Activated CD4-positive, alpha-beta memory T cell treated with anti-CD3 and anti-CD28 coated beads for 36 hours (primary cell): Measurements from ENCODE around the gene MSRB2. TPM values are rescaled to one million over a fixed set of nuclear protein-coding genes. Genes with fewer than 3 reads are reported as not detected.

ENCODE experiments used
- CTCF ChIA-PET: fragments of 350-600 bp; sonication (Branson Sonifier 250); formaldehyde crosslinking; loops from one replicate; lab custom pipeline; 2021; ENCODE audit warnings: antibody characterized with exemption, inconsistent platforms; lab: Charles Lee
- POLR2A ChIA-PET: fragments of 350-600 bp; sonication (Branson Sonifier 250); formaldehyde crosslinking; loops from one replicate; lab custom pipeline; 2021; ENCODE audit warnings: antibody characterized with exemption; lab: Charles Lee
- DNase-seq: peaks from one replicate; pipeline ENCODE4 v3.0.0-alpha.2; 2020
- H3K27ac Mint-ChIP-seq: one replicate; pipeline ENCODE4 v1.8.0; 2021; ENCODE audit warnings: mixed read lengths
- H3K27me3 Mint-ChIP-seq: one replicate; pipeline ENCODE4 v1.8.0; 2021; ENCODE audit warnings: mixed read lengths
- H3K36me3 Mint-ChIP-seq: one replicate; pipeline ENCODE4 v1.8.0; 2021; ENCODE audit warnings: mixed read lengths
- H3K4me1 Mint-ChIP-seq: one replicate; pipeline ENCODE4 v1.8.0; 2021; ENCODE audit warnings: low read depth, mixed read lengths
- H3K4me3 Mint-ChIP-seq: one replicate; pipeline ENCODE4 v1.8.0; 2021; ENCODE audit warnings: mild to moderate bottlenecking, mixed read lengths
- H3K9me3 Mint-ChIP-seq: one replicate; pipeline ENCODE4 v1.8.0; 2021; ENCODE audit warnings: mixed read lengths
- intact Hi-C: fragments of 100-400 bp; cut with micrococcal nuclease; formaldehyde crosslinking; loops from one replicate; pipeline ENCODE4 v1.15.1; 2023
- total RNA-seq, 2 experiments: library from RNA; stranded (reverse); gene quantifications; one replicate each; pipeline ENCODE4 v1.2.3, GENCODE V29; 2021

Gene MSRB2
- total RNA-seq, 2 experiments from 2014 or later, result 9.4 to 11.1 TPM

DNA sequence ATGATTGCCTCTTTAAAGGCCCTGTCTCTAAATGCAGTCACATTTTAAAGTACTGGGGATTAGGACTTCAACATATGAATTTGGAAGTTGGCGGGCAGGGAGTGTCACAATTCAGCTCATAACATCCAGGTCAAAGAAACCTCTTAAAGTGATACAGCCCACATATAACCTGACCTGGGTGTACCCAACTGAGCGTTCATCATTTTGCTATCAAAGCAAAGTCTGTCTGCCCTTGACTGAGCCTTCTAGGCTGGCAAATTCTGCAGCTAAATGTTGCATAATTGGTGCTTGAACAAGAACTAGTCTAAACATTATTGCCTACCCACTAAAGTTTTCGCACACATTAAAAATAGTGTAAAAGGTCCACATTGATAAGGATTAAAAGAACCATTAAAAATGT, 3.7 kb downstream of the MSRB2 start:
- Mint-ChIP-seq H3K4me3 (no peak overlapping the region), H3K4me1 (peaks cover 47% of the 10 kb centered on the region), H3K27me3 (no peaks in the 10 kb centered on the region), H3K9me3 (peaks cover 4% of the 10 kb centered on the region), H3K27ac (no peak overlapping the region), H3K36me3 (peaks cover 11% of the 10 kb centered on the region)
- intact Hi-C loops, result loop anchor here (5.0 to 10.0 kb wide), 4 partner anchors 348 to 1452 kb away; partner anchors contain the start of genes COMMD3 and DNAJC1
- DNase-seq, result no peak
- ChIA-PET POLR2A (no interaction called here), CTCF (interaction anchor here (0.7 kb wide), 1 partner anchor 19 kb away, joined by 3 read pairs; no protein-coding TSS in a partner anchor)

- Mint-ChIP-seq H3K9me3 (peaks cover 4% of the 10 kb centered on the region), H3K4me3 (no peak overlapping the region), H3K36me3 (peaks cover 17% of the 10 kb centered on the region), H3K4me1 (peaks cover 42% of the 10 kb centered on the region), H3K27me3 (no peaks in the 10 kb centered on the region), H3K27ac (no peak overlapping the region)
- POLR2A ChIA-PET, result no interaction called here
- CTCF ChIA-PET, result interaction anchor here (0.7 kb wide), 2 partner anchors 20 to 1106 kb away, joined by 3 read pairs; no protein-coding TSS in a partner anchor
- intact Hi-C loops, result loop anchor here (5.0 to 10.0 kb wide), 4 partner anchors 347 to 1453 kb away; partner anchors contain the start of genes COMMD3 and DNAJC1
- no peak for DNase-seq
Observed at GRCh38 chr10:23099816-23100215, 4.4 kb downstream of the MSRB2 start.

DNA sequence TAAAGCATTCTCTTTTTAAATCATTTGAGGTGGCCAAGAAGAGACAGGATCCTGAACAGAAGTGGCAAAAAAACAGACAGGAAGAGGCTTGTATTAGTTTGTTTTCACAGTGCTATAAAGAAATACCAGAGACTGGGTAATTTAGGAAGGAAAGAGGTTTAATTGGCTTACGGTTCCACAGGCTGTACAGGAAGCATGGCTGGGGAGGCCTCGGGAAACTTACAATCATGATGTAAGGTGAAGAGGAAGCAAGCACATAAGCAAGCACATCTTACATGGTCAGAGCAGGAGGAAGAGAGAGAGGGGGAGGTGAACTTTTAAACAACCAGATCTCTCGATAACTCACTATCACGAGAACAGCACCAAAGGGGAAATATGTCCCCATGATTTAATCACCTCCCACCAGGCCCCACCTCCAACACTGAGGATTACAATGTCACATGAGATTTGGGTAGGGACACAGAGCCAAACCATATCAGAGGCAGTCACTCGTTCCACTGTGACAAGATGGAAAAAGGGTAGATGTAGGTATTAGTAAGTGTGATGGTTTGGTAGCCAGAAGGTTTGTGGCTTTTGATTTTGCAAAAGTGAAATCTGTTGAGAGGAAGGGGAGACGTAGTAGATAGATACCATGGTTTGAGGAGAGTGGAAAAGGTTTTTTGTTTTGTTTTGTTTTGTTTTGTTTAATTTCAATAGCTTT, 5.1 kb downstream of the MSRB2 start:
- Mint-ChIP-seq H3K27ac (no peak overlapping the region), H3K4me1 (peaks cover 40% of the 10 kb centered on the region), H3K27me3 (no peaks in the 10 kb centered on the region), H3K4me3 (no peak overlapping the region), H3K9me3 (peaks cover 4% of the 10 kb centered on the region), H3K36me3 (peaks cover 22% of the 10 kb centered on the region)
- POLR2A ChIA-PET, result no interaction called here
- peak; percentile 27 for DNase-seq
- intact Hi-C loops, result no loop called here
- CTCF ChIA-PET, result interaction anchor here (0.7 kb wide), 1 partner anchor 1107 kb away, joined by 3 read pairs; no protein-coding TSS in a partner anchor

GRCh38 chr10:23106331-23107072, 11.1 kb downstream of the MSRB2 start:
- CTCF ChIA-PET, result no interaction called here
- POLR2A ChIA-PET, result no interaction called here
- Mint-ChIP-seq H3K36me3 (peaks cover 30% of the 10 kb centered on the region), H3K4me3 (no peak overlapping the region), H3K9me3 (no peaks in the 10 kb centered on the region), H3K27me3 (no peaks in the 10 kb centered on the region), H3K27ac (no peak overlapping the region), H3K4me1 (no peaks in the 10 kb centered on the region)
- intact Hi-C loops, result no loop called here
- DNase-seq, result no peak

- no peak for DNase-seq
- no peak overlapping the region for H3K4me3 Mint-ChIP-seq
- no peaks in the 10 kb centered on the region for H3K4me1 Mint-ChIP-seq
- H3K27me3 Mint-ChIP-seq, result no peaks in the 10 kb centered on the region
- H3K36me3 Mint-ChIP-seq, result peaks cover 13% of the 10 kb centered on the region
- no peak overlapping the region for H3K27ac Mint-ChIP-seq
- POLR2A ChIA-PET, result no interaction called here
- intact Hi-C loops, result no loop called here
- no peaks in the 10 kb centered on the region for H3K9me3 Mint-ChIP-seq
- CTCF ChIA-PET, result no interaction called here
Observed at GRCh38 chr10:23110722-23111516, 15.5 kb downstream of the MSRB2 start.

DNA sequence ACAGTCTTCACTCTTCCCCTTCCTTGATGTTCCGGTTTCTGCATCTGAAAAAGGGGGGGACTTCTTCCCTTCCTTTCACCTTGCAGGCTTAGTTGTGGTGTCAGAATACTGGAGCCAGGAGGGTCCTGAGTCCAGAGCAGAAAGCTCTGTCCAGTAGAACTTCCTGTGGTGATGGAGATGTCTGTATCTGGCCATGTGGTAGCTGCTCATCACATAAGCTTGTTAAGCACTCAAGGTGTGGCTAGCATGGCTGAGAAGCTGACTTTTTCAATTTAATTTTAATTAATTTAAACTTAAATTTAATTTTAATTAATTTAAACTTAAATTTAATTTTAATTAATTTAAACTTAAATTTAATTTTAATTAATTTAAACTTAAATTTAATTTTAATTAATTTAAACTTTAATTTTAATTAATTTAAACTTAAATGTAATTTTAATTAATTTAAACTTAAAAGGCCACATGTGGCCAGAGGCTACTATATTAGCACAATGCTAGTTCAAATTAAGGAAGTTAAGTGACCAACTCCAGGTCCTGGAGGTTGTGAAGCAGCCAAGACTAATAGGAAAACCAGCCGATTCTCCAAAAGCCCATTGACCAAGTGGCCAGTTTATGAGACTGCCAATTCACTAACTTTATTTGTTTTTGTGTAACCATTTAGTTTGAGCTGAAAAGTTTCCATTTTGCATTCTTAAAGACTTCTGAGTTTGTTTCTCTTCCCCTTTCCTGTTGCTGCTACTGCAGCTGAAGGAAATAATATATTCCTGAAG, 16.3 kb downstream of the MSRB2 start:
- intact Hi-C loops, result no loop called here
- H3K27ac Mint-ChIP-seq, result no peak overlapping the region

DNA sequence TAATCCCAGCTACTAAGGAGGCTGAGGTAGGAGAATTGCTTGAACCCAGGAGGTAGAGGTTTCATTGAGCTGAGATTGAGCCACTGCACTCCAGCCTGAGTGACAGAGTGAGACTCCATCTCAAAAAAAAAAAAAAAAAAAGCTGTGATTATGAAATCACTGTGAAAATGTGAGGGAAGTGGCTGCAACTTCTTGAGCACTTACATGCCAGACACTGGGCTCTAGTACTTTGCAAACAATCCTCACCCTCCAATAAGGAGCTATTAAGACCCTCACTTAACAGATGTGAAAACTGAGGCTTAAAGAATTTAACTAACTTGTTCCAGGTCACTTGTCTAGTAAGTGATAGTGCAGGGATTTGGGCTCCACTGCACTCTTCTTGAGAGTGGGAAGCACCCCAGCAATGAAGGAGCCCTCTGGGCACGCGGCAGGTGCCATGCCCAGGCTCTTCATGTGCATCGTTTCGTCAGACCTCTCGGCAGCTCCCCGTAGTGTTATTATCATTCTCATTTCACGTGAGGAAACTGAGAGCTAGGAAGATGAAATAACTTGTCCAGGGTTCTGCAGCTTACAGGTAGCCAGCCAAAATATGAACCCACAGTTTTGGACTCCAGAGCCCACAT, 19.0 kb downstream of the MSRB2 start:
- H3K4me1 Mint-ChIP-seq, result no peaks in the 10 kb centered on the region
- ChIA-PET POLR2A (no interaction called here), CTCF (no interaction called here)
- no peak for DNase-seq
- intact Hi-C loops, result no loop called here
- H3K27ac Mint-ChIP-seq, result no peak overlapping the region
- no peaks in the 10 kb centered on the region for H3K27me3 Mint-ChIP-seq
- no peak overlapping the region for H3K4me3 Mint-ChIP-seq
- peaks cover 6% of the 10 kb centered on the region for H3K36me3 Mint-ChIP-seq
- H3K9me3 Mint-ChIP-seq, result no peaks in the 10 kb centered on the region

More for the DNA sequence above, 16.3 kb downstream of the MSRB2 start:
- POLR2A ChIA-PET, result no interaction called here
- H3K4me3 Mint-ChIP-seq, result no peak overlapping the region
- no peak for DNase-seq
- no peaks in the 10 kb centered on the region for H3K9me3 Mint-ChIP-seq
- no peaks in the 10 kb centered on the region for H3K4me1 Mint-ChIP-seq
- CTCF ChIA-PET, result no interaction called here
- H3K36me3 Mint-ChIP-seq, result peaks cover 10% of the 10 kb centered on the region
- H3K27me3 Mint-ChIP-seq, result no peaks in the 10 kb centered on the region

GRCh38 chr10:23116486-23117205, 21.3 kb downstream of the MSRB2 start:
- intact Hi-C loops, result no loop called here
- H3K4me1 Mint-ChIP-seq, result no peaks in the 10 kb centered on the region
- no peaks in the 10 kb centered on the region for H3K27me3 Mint-ChIP-seq
- H3K36me3 Mint-ChIP-seq, result peaks cover 3% of the 10 kb centered on the region
- CTCF ChIA-PET, result no interaction called here
- POLR2A ChIA-PET, result no interaction called here
- no peaks in the 10 kb centered on the region for H3K9me3 Mint-ChIP-seq
- no peak overlapping the region for H3K4me3 Mint-ChIP-seq
- H3K27ac Mint-ChIP-seq, result no peak overlapping the region
- DNase-seq, result no peak

DNA sequence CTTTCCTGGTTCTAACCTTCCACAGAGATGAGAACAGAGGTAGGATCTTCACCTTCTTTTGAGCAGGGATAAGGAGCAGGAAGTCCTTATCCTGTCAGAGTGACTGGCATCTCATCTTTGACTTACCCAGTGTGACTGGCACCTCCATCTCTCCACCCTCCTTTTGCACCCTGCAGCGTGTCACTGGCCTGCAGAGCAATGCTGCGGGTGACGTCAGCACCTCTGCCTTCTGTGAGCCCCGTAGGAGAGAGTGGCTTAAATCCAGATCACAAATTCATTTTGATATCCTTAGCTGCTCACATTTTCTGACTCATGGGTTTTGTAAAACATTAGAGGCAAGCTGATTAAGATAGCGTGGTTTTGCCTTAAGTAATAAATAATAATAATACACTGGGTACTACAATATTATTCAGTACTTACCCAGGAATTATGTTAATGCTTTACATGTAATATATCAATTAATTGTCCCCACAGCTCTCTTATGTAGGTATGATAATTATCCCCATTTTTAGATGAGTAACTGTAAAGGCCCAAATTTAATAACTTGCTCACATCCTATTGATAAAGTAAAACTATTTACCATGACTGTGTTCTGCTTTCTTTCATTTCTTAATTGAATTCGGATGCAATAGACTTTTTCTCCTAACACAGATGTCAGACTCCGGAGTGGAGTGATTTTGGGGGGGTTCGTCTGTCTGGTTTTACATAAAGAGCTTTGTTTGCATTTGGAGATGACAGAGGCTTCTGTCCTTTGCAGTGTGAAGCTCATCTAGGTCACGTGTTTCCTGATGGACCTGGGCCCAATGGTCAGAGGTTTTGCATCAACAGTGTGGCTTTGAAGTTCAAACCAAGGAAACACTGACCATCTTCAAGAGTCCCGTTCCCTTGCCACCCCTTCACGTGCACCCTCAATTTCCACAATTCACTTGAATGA, 24.9 kb downstream of the MSRB2 start:
- intact Hi-C loops, result no loop called here
- H3K9me3 Mint-ChIP-seq, result peaks cover 4% of the 10 kb centered on the region
- DNase-seq, result no peak
- ChIA-PET POLR2A (no interaction called here), CTCF (no interaction called here)
- H3K4me3 Mint-ChIP-seq, result no peak overlapping the region
- no peaks in the 10 kb centered on the region for H3K4me1 Mint-ChIP-seq
- no peaks in the 10 kb centered on the region for H3K27me3 Mint-ChIP-seq
- H3K36me3 Mint-ChIP-seq, result peaks cover 3% of the 10 kb centered on the region
- H3K27ac Mint-ChIP-seq, result no peak overlapping the region

GRCh38 chr10:23121135-23121534, 25.8 kb downstream of the MSRB2 start:
- DNase-seq, result no peak
- peaks cover 3% of the 10 kb centered on the region for H3K36me3 Mint-ChIP-seq
- H3K4me3 Mint-ChIP-seq, result no peak overlapping the region
- intact Hi-C loops, result no loop called here
- no peaks in the 10 kb centered on the region for H3K27me3 Mint-ChIP-seq
- no peak overlapping the region for H3K27ac Mint-ChIP-seq
- H3K4me1 Mint-ChIP-seq, result no peaks in the 10 kb centered on the region
- H3K9me3 Mint-ChIP-seq, result peaks cover 4% of the 10 kb centered on the region
- ChIA-PET POLR2A (no interaction called here), CTCF (no interaction called here)
